HepG2 (cell line): Measurements from ENCODE around the gene PERCC1. TPM values are rescaled to one million over a fixed set of nuclear protein-coding genes. Genes with fewer than 3 reads are reported as not detected.

Source experiments
- ARNT2 ChIP-seq: sonication (generic); formaldehyde crosslinking; IDR thresholded peaks from 2 replicates; pipeline ENCODE4 v1.8.0; 2022; ENCODE audit warnings: mild to moderate bottlenecking, low read depth, missing genetic modification reagents, moderate library complexity
- ELF1 ChIP-seq: sonication (generic); formaldehyde crosslinking; IDR thresholded peaks from 2 replicates; pipeline ENCODE4 v1.4.0; 2020; ENCODE audit warnings: missing genetic modification reagents
- ERF ChIP-seq: IDR thresholded peaks from 2 replicates; pipeline ENCODE4 v1.6.1; 2018; ENCODE audit warnings: missing biosample characterization, missing genetic modification reagents
- LCORL ChIP-seq, 2 experiments: fragments of 450-650 bp in 1 of 2; sonication (generic) in 1 of 2; formaldehyde crosslinking in 1 of 2; IDR thresholded peaks; 2 replicates each; pipeline versions ENCODE4 v1.5.0 to v1.6.1; 2017 to 2020; ENCODE audit warnings: antibody characterized with exemption in 1 of 2, missing genetic modification reagents in 1 of 2
- NFATC3 ChIP-seq: sonication (generic); formaldehyde crosslinking; IDR thresholded peaks from 2 replicates; pipeline ENCODE4 v1.5.1; 2020; ENCODE audit warnings: mild to moderate bottlenecking, missing genetic modification reagents
- NFE2L2 ChIP-seq: fragments of 150-350 bp; IDR thresholded peaks from 2 replicates; pipeline ENCODE4 v1.6.1; 2014; ENCODE audit warnings: low read length
- NR1H2 ChIP-seq: sonication (generic); formaldehyde crosslinking; IDR thresholded peaks from 2 replicates; pipeline ENCODE4 v1.8.1; 2022; ENCODE audit warnings: low read depth, missing genetic modification reagents, borderline replicate concordance
- PCBP2 ChIP-seq: fragments of 200-400 bp; formaldehyde crosslinking; optimal IDR thresholded peaks from 2 replicates; pipeline ENCODE3; 2018; ENCODE audit warnings: low read length, low read depth; ENCODE audit not compliant: poor library complexity, severe bottlenecking
- PPARG ChIP-seq: conservative IDR thresholded peaks from 2 replicates; pipeline ENCODE4 v1.6.1; 2016; ENCODE audit warnings: missing biosample characterization, missing genetic modification reagents
- TAF15 ChIP-seq: fragments of 200-400 bp; formaldehyde crosslinking; IDR thresholded peaks from one replicate; pipeline ENCODE4 v1.6.1; 2018; ENCODE audit warnings: mild to moderate bottlenecking, low read depth, low read length; ENCODE audit not compliant: poor library complexity, severe bottlenecking
- ZNF10 ChIP-seq: sonication (generic); formaldehyde crosslinking; IDR thresholded peaks from 2 replicates; pipeline ENCODE4 v1.4.0; 2020; ENCODE audit warnings: mild to moderate bottlenecking, low read depth, missing genetic modification reagents, borderline replicate concordance
- ZNF160 ChIP-seq: sonication (generic); formaldehyde crosslinking; IDR thresholded peaks from 2 replicates; pipeline ENCODE4 v1.8.0; 2022; ENCODE audit warnings: mild to moderate bottlenecking, inconsistent platforms, missing genetic modification reagents
- ZNF530 ChIP-seq: sonication (generic); formaldehyde crosslinking; IDR thresholded peaks from 2 replicates; pipeline ENCODE4 v1.5.0; 2020; ENCODE audit warnings: low read depth, mild to moderate bottlenecking, missing genetic modification reagents
- ZNF557 ChIP-seq: sonication (generic); formaldehyde crosslinking; IDR thresholded peaks from 2 replicates; pipeline ENCODE4 v1.4.0; 2020; ENCODE audit warnings: missing genetic modification reagents
- ZNF83 ChIP-seq: sonication (generic); formaldehyde crosslinking; IDR thresholded peaks from 2 replicates; pipeline ENCODE4 v1.4.0; 2020; ENCODE audit warnings: missing genetic modification reagents, mild to moderate bottlenecking, borderline replicate concordance
- ZSCAN25 ChIP-seq: sonication (generic); formaldehyde crosslinking; IDR thresholded peaks from 2 replicates; pipeline ENCODE4 v1.8.0; 2022; ENCODE audit warnings: mild to moderate bottlenecking, missing genetic modification reagents
- polyA plus RNA-seq, 8 experiments: library from polyadenylated mRNA; depleted of rRNA in 3 of 8; stranded (reverse) in 7 of 8; unstranded in 1 of 8; fragments of >200 nt; fragmentation: Illumina TruSeq in 4 of 8; extraction: Trizol in 4 of 8; gene quantifications; 2 replicates each; pipeline versions ENCODE4 v1.2.1 to v1.2.3, GENCODE V29; 2011 to 2016; ENCODE audit warnings: low read depth in 4 of 8, missing spikeins in 1 of 8, mixed read lengths in 1 of 8; ENCODE audit not compliant: insufficient read depth in 1 of 8
- total RNA-seq, 5 experiments: library from RNA; depleted of rRNA; stranded (reverse); fragments of >200 nt; fragmentation: Illumina TruSeq; extraction: Trizol; gene quantifications; 2 replicates each; pipeline ENCODE4 v1.2.3, GENCODE V29; 2016; ENCODE audit warnings: low read depth in 1 of 5
- TF ChIP-seq, protein P1 (sequence below): sonication (generic); formaldehyde crosslinking; IDR thresholded peaks from 2 replicates; pipeline ENCODE4 v1.4.0; 2020; ENCODE audit warnings: missing genetic modification reagents, borderline replicate concordance
- TF ChIP-seq, protein P2 (sequence below): sonication (generic); formaldehyde crosslinking; IDR thresholded peaks from 2 replicates; pipeline ENCODE4 v1.5.1; 2020; ENCODE audit warnings: mild to moderate bottlenecking, missing genetic modification reagents, moderate library complexity
- TF ChIP-seq, protein P3 (sequence below): IDR thresholded peaks from 2 replicates; pipeline ENCODE4 v1.6.1; 2018; ENCODE audit warnings: missing genetic modification reagents, mild to moderate bottlenecking, missing compliant biosample characterization
- TF ChIP-seq, protein P4 (sequence below): conservative IDR thresholded peaks from 2 replicates; pipeline ENCODE4 v1.6.1; 2018; ENCODE audit warnings: missing genetic modification reagents
- TF ChIP-seq, protein P5 (sequence below): sonication (generic); formaldehyde crosslinking; IDR thresholded peaks from 2 replicates; pipeline ENCODE4 v1.5.0; 2020; ENCODE audit warnings: missing genetic modification reagents, mild to moderate bottlenecking, borderline replicate concordance

Gene PERCC1
- total and polyA plus RNA-seq, 2 of the 13 experiments (the other 11 are each of a cell fraction or from before 2014, with no cell fraction given), result 0.15 TPM; not detected in 1

DNA sequence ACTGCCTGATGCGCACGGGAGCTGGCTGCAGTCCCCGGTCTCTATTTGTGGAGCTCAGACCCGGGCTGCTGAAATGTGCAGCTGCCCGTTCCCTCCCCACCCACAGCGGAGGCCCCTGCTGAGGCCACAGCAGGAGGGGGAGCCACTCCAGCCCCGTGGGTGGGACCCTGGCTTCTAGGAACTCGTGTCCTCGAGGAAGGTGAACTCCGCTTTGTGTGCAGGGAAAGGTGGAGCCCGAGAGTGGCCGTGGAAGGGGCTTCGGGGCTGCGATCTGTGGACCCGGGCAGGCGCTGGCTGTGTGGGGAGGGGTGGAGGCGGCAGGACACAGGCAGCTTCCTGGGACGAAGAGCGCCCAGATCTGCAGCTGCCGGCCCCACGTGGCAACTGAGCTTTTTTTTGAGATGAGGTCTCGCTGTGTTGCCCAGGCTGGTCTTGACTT is 10.5 kb downstream of the PERCC1 start (continued):
- TF ChIP-seq, protein P1, sequence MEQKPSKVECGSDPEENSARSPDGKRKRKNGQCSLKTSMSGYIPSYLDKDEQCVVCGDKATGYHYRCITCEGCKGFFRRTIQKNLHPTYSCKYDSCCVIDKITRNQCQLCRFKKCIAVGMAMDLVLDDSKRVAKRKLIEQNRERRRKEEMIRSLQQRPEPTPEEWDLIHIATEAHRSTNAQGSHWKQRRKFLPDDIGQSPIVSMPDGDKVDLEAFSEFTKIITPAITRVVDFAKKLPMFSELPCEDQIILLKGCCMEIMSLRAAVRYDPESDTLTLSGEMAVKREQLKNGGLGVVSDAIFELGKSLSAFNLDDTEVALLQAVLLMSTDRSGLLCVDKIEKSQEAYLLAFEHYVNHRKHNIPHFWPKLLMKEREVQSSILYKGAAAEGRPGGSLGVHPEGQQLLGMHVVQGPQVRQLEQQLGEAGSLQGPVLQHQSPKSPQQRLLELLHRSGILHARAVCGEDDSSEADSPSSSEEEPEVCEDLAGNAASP (CRISPR knock-in tag), result no peak
- TF ChIP-seq ZNF530 (CRISPR knock-in tag) (no peak), ZNF10 (CRISPR knock-in tag) (no peak), ARNT2 (CRISPR knock-in tag) (no peak), ERF (CRISPR knock-in tag) (0 out of 2 replicates have a peak, but pooled peaks have one; percentile 17), ZNF160 (no peak), LCORL (IDR thresholded peaks at IDR 0.05) (no peak), LCORL (CRISPR knock-in tag; IDR thresholded peaks at IDR 0.05) (0 out of 2 replicates have a peak, but pooled peaks have one; percentile 30), ZNF83 (CRISPR knock-in tag) (no peak), PCBP2 (no peak), TAF15 (no peak), NR1H2 (CRISPR knock-in tag) (no peak), ZSCAN25 (no peak; the same call in 1 of the 2 replicates), ZNF557 (CRISPR knock-in tag) (no peak), NFATC3 (no peak), PPARG (no peak), ELF1 (CRISPR knock-in tag) (no peak), NFE2L2 (no peak)
- TF ChIP-seq, protein P2, sequence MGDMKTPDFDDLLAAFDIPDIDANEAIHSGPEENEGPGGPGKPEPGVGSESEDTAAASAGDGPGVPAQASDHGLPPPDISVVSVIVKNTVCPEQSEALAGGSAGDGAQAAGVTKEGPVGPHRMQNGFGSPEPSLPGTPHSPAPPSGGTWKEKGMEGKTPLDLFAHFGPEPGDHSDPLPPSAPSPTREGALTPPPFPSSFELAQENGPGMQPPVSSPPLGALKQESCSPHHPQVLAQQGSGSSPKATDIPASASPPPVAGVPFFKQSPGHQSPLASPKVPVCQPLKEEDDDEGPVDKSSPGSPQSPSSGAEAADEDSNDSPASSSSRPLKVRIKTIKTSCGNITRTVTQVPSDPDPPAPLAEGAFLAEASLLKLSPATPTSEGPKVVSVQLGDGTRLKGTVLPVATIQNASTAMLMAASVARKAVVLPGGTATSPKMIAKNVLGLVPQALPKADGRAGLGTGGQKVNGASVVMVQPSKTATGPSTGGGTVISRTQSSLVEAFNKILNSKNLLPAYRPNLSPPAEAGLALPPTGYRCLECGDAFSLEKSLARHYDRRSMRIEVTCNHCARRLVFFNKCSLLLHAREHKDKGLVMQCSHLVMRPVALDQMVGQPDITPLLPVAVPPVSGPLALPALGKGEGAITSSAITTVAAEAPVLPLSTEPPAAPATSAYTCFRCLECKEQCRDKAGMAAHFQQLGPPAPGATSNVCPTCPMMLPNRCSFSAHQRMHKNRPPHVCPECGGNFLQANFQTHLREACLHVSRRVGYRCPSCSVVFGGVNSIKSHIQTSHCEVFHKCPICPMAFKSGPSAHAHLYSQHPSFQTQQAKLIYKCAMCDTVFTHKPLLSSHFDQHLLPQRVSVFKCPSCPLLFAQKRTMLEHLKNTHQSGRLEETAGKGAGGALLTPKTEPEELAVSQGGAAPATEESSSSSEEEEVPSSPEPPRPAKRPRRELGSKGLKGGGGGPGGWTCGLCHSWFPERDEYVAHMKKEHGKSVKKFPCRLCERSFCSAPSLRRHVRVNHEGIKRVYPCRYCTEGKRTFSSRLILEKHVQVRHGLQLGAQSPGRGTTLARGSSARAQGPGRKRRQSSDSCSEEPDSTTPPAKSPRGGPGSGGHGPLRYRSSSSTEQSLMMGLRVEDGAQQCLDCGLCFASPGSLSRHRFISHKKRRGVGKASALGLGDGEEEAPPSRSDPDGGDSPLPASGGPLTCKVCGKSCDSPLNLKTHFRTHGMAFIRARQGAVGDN (CRISPR knock-in tag), result peak; percentile 75; the same call in 1 of the 2 replicates
- TF ChIP-seq, protein P3, sequence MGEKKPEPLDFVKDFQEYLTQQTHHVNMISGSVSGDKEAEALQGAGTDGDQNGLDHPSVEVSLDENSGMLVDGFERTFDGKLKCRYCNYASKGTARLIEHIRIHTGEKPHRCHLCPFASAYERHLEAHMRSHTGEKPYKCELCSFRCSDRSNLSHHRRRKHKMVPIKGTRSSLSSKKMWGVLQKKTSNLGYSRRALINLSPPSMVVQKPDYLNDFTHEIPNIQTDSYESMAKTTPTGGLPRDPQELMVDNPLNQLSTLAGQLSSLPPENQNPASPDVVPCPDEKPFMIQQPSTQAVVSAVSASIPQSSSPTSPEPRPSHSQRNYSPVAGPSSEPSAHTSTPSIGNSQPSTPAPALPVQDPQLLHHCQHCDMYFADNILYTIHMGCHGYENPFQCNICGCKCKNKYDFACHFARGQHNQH (CRISPR knock-in tag), result no peak
- TF ChIP-seq, protein P4, sequence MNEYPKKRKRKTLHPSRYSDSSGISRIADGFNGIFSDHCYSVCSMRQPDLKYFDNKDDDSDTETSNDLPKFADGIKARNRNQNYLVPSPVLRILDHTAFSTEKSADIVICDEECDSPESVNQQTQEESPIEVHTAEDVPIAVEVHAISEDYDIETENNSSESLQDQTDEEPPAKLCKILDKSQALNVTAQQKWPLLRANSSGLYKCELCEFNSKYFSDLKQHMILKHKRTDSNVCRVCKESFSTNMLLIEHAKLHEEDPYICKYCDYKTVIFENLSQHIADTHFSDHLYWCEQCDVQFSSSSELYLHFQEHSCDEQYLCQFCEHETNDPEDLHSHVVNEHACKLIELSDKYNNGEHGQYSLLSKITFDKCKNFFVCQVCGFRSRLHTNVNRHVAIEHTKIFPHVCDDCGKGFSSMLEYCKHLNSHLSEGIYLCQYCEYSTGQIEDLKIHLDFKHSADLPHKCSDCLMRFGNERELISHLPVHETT (CRISPR knock-in tag), result no peak
- TF ChIP-seq, protein P5, sequence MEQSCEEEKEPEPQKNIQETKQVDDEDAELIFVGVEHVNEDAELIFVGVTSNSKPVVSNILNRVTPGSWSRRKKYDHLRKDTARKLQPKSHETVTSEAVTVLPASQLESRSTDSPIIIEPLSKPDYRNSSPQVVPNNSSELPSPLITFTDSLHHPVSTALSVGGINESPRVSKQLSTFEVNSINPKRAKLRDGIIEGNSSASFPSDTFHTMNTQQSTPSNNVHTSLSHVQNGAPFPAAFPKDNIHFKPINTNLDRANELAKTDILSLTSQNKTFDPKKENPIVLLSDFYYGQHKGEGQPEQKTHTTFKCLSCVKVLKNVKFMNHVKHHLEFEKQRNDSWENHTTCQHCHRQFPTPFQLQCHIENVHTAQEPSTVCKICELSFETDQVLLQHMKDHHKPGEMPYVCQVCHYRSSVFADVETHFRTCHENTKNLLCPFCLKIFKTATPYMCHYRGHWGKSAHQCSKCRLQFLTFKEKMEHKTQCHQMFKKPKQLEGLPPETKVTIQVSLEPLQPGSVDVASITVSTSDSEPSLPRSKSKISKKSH (CRISPR knock-in tag), result peak; percentile 68; the same call in 1 of the 2 replicates
